ENCODE data around the gene DEGS1.

DEGS1 gene

GRCh38 chr1:224192082-224192788 lies 9.2 kb downstream of the DEGS1 start:
- Histone ChIP-seq H3K27ac (no peak overlapping the region), H3K27me3 (ENCODE audit: insufficient read depth, low read depth) (no peaks in the 10 kb centered on the region), H2AFZ (ENCODE audit: low read depth) (no peak overlapping the region), H3K36me3 (ENCODE audit: insufficient read depth) (0 out of 2 replicates have a peak, but pooled peaks cover 6% of the 10 kb centered on the region), H3K4me2 (no peak overlapping the region), H3K9ac (no peak overlapping the region), H3K79me2 (ENCODE audit: insufficient read depth, low read depth) (peaks cover 32% of the 10 kb centered on the region), H4K20me1 (ENCODE audit: insufficient read depth) (peaks cover 12% of the 10 kb centered on the region; the same call in 1 of the 2 replicates), H3K4me1 (ENCODE audit: low read depth, poor library complexity, severe bottlenecking) (peaks cover 5% of the 10 kb centered on the region), H3K4me3 (IDR thresholded peaks at IDR 0.05; ENCODE audit: insufficient read depth, low read depth, low read length) (no peak overlapping the region)
- no peak for TF ChIP-seq CTCF (conservative IDR thresholded peaks at IDR 0.05; ENCODE audit: low read depth, low read length)

GRCh38 chr1:224193319-224193966 lies 10.4 kb downstream of the DEGS1 start:
- H3K79me2 ChIP-seq (ENCODE audit: insufficient read depth, low read depth): peaks cover 20% of the 10 kb centered on the region
- no peak overlapping the region for H3K4me3 ChIP-seq (IDR thresholded peaks at IDR 0.05; ENCODE audit: insufficient read depth, low read depth, low read length)
- no peak overlapping the region for H3K27ac ChIP-seq
- H3K36me3 ChIP-seq (ENCODE audit: insufficient read depth): 0 out of 2 replicates have a peak, but pooled peaks cover 6% of the 10 kb centered on the region
- H3K27me3 ChIP-seq (ENCODE audit: insufficient read depth, low read depth): no peaks in the 10 kb centered on the region
- H3K4me2 ChIP-seq: no peak overlapping the region
- peaks cover 10% of the 10 kb centered on the region; the same call in 1 of the 2 replicates for H4K20me1 ChIP-seq (ENCODE audit: insufficient read depth)
- no peak for TF ChIP-seq CTCF (conservative IDR thresholded peaks at IDR 0.05; ENCODE audit: low read depth, low read length)
- H2AFZ ChIP-seq (ENCODE audit: low read depth): no peak overlapping the region
- H3K9ac ChIP-seq: no peak overlapping the region
- H3K4me1 ChIP-seq (ENCODE audit: low read depth, poor library complexity, severe bottlenecking): peaks cover 5% of the 10 kb centered on the region

- no peaks in the 10 kb centered on the region for H4K20me1 ChIP-seq (ENCODE audit: insufficient read depth)
- H3K79me2 ChIP-seq (ENCODE audit: insufficient read depth, low read depth): no peaks in the 10 kb centered on the region; the same call in 1 of the 2 replicates
- no peak overlapping the region for H3K4me3 ChIP-seq (IDR thresholded peaks at IDR 0.05; ENCODE audit: insufficient read depth, low read depth, low read length)
- H3K4me2 ChIP-seq: no peak overlapping the region
- no peak overlapping the region for H2AFZ ChIP-seq (ENCODE audit: low read depth)
- no peak for TF ChIP-seq CTCF (conservative IDR thresholded peaks at IDR 0.05; ENCODE audit: low read depth, low read length)
- H3K36me3 ChIP-seq (ENCODE audit: insufficient read depth): 0 out of 2 replicates have a peak, but pooled peaks cover 3% of the 10 kb centered on the region
- H3K27me3 ChIP-seq (ENCODE audit: insufficient read depth, low read depth): no peaks in the 10 kb centered on the region
- H3K9ac ChIP-seq: no peak overlapping the region
- peaks cover 5% of the 10 kb centered on the region for H3K4me1 ChIP-seq (ENCODE audit: low read depth, poor library complexity, severe bottlenecking)
- no peak overlapping the region for H3K27ac ChIP-seq
Observed at GRCh38 chr1:224196813-224197600, 14.0 kb downstream of the DEGS1 start.

GRCh38 chr1:224198572-224198971 lies 15.5 kb downstream of the DEGS1 start:
- H3K27ac ChIP-seq: no peak overlapping the region
- no peaks in the 10 kb centered on the region for H3K36me3 ChIP-seq (ENCODE audit: insufficient read depth)
- no peak overlapping the region for H3K4me3 ChIP-seq (IDR thresholded peaks at IDR 0.05; ENCODE audit: insufficient read depth, low read depth, low read length)
- no peak overlapping the region for H2AFZ ChIP-seq (ENCODE audit: low read depth)
- no peak for TF ChIP-seq CTCF (conservative IDR thresholded peaks at IDR 0.05; ENCODE audit: low read depth, low read length)
- no peaks in the 10 kb centered on the region for H3K79me2 ChIP-seq (ENCODE audit: insufficient read depth, low read depth)
- H3K4me2 ChIP-seq: no peak overlapping the region
- H3K9ac ChIP-seq: no peak overlapping the region
- H3K4me1 ChIP-seq (ENCODE audit: low read depth, poor library complexity, severe bottlenecking): no peaks in the 10 kb centered on the region
- no peaks in the 10 kb centered on the region for H4K20me1 ChIP-seq (ENCODE audit: insufficient read depth)
- H3K27me3 ChIP-seq (ENCODE audit: insufficient read depth, low read depth): no peaks in the 10 kb centered on the region

Measured in KMS-11 (cell line).